CD14-positive monocyte (primary cell): ENCODE data around the gene SERPINA3. TPM values are rescaled to one million over a fixed set of nuclear protein-coding genes. Genes with fewer than 3 reads are reported as not detected.

Experiments
- DNase-seq, 3 donors: peaks; one replicate each; pipeline ENCODE4 v3.0.0-alpha.2; 2011 to 2022
- H2AFZ ChIP-seq: 2 replicates; pipeline ENCODE4 v1.6.0; 2012; ENCODE audit warnings: mild to moderate bottlenecking, low read depth, low read length, inconsistent platforms; ENCODE audit not compliant: insufficient read depth, poor library complexity, severe bottlenecking
- H3K27ac ChIP-seq, 2 donors: 1 replicate in 1 of 2; 2 replicates in 1 of 2; pipeline ENCODE4 v1.5.1; 2012 to 2013; ENCODE audit warnings: low read length in 2 of 2, control low read depth in 1 of 2, inconsistent platforms in 1 of 2, low read depth in 1 of 2, mild to moderate bottlenecking in 1 of 2
- H3K27me3 ChIP-seq, 2 donors: one replicate each; pipeline versions ENCODE4 v1.6.0 to v1.6.1; 2011 to 2013; ENCODE audit warnings: low read length in 2 of 2; ENCODE audit not compliant: control insufficient read depth in 2 of 2, insufficient read depth in 2 of 2
- H3K36me3 ChIP-seq, 2 donors: replicated peaks in 1 of 2; 1 replicate in 1 of 2; 2 replicates in 1 of 2; pipeline versions ENCODE4 v1.5.1 to v1.6.1; 2012 to 2013; ENCODE audit warnings: low read length in 2 of 2, control low read depth in 1 of 2, inconsistent platforms in 1 of 2, mild to moderate bottlenecking in 1 of 2; ENCODE audit not compliant: insufficient read depth in 2 of 2, control insufficient read depth in 1 of 2
- H3K4me1 ChIP-seq, 2 donors: 1 replicate in 1 of 2; 2 replicates in 1 of 2; pipeline versions ENCODE4 v1.5.1 to v1.6.1; 2012 to 2013; ENCODE audit warnings: low read length in 2 of 2, control low read depth in 1 of 2, inconsistent platforms in 1 of 2, mild to moderate bottlenecking in 1 of 2, moderate library complexity in 1 of 2; ENCODE audit not compliant: insufficient read depth in 2 of 2, control insufficient read depth in 1 of 2
- H3K4me2 ChIP-seq: replicated peaks from 2 replicates; pipeline ENCODE3; 2012; ENCODE audit warnings: low read length, moderate library complexity, mild to moderate bottlenecking; ENCODE audit not compliant: poor library complexity, severe bottlenecking; ENCODE audit errors: extremely low read depth
- H3K4me3 ChIP-seq, 3 experiments: fragments of 200-600 bp in 1 of 3; sonication (generic) in 1 of 3; replicated peaks in 1 of 3; 1 replicate in 2 of 3; 2 replicates in 1 of 3; pipeline ENCODE4 v1.5.1; 2011 to 2013; ENCODE audit warnings: low read length in 3 of 3, mild to moderate bottlenecking in 3 of 3, control low read depth in 2 of 3, low read depth in 2 of 3, inconsistent platforms in 1 of 3, moderate library complexity in 1 of 3
- H3K79me2 ChIP-seq: 2 replicates; pipeline ENCODE4 v1.6.0; 2012; ENCODE audit warnings: mild to moderate bottlenecking, control low read depth, inconsistent platforms, low read length, moderate library complexity; ENCODE audit not compliant: insufficient read depth
- H3K9ac ChIP-seq: 2 replicates; pipeline ENCODE4 v1.6.0; 2017; ENCODE audit warnings: low read length, mild to moderate bottlenecking; ENCODE audit not compliant: insufficient read depth, poor library complexity, severe bottlenecking
- H3K9me3 ChIP-seq, 2 donors: replicated peaks in 1 of 2; 1 replicate in 1 of 2; 2 replicates in 1 of 2; pipeline versions ENCODE4 v1.5.1 to v1.6.1; 2012 to 2013; ENCODE audit warnings: low read length in 2 of 2, control low read depth in 1 of 2; ENCODE audit not compliant: control insufficient read depth in 1 of 2, insufficient read depth in 1 of 2
- H4K20me1 ChIP-seq: 2 replicates; pipeline ENCODE4 v1.6.0; 2012; ENCODE audit warnings: mild to moderate bottlenecking, low read length, control low read depth, moderate library complexity; ENCODE audit not compliant: insufficient read depth
- H3K27ac Mint-ChIP-seq, 7 donors: one replicate each; pipeline ENCODE4 v1.8.0; 2020; ENCODE audit warnings: mild to moderate bottlenecking in 7 of 7, mixed read lengths in 7 of 7, moderate library complexity in 6 of 7, inconsistent platforms in 2 of 7
- H3K27me3 Mint-ChIP-seq, 3 donors: one replicate each; pipeline ENCODE4 v1.8.0; 2021 to 2022; ENCODE audit warnings: low read depth in 3 of 3, mild to moderate bottlenecking in 3 of 3, mixed read lengths in 3 of 3, moderate library complexity in 3 of 3, inconsistent platforms in 1 of 3
- H3K36me3 Mint-ChIP-seq, 2 donors: one replicate each; pipeline ENCODE4 v1.8.0; 2020; ENCODE audit warnings: mixed read lengths in 2 of 2, inconsistent platforms in 1 of 2, mild to moderate bottlenecking in 1 of 2
- H3K4me1 Mint-ChIP-seq: one replicate; pipeline ENCODE4 v1.8.0; 2020; ENCODE audit warnings: mild to moderate bottlenecking, mixed read lengths
- H3K4me3 Mint-ChIP-seq, 2 donors: one replicate each; pipeline ENCODE4 v1.8.0; 2020; ENCODE audit warnings: mild to moderate bottlenecking in 2 of 2, mixed read lengths in 2 of 2, moderate library complexity in 1 of 2
- H3K9me3 Mint-ChIP-seq, 7 donors: one replicate each; pipeline ENCODE4 v1.8.0; 2020 to 2022; ENCODE audit warnings: mixed read lengths in 7 of 7, mild to moderate bottlenecking in 6 of 7, moderate library complexity in 6 of 7, inconsistent platforms in 2 of 7
- WGBS: methylation state at CpG from one replicate; pipeline ENCODE4 v1.1.5; 2013; ENCODE audit warnings: missing lambda C conversion rate; ENCODE audit not compliant: insufficient coverage; 5-methylcytosine and 5-hydroxymethylcytosine counted together
- intact Hi-C, 2 donors: fragments of 100-400 bp; cut with micrococcal nuclease; formaldehyde crosslinking; loops; one replicate each; pipeline versions ENCODE4 v1.15.0 to v1.15.1; 2023
- polyA plus RNA-seq, 3 donors: library from polyadenylated mRNA; depleted of rRNA in 1 of 3; unstranded in 2 of 3; stranded (reverse) in 1 of 3; fragments of 300-500 nt in 2 of 3; fragments of >200 nt in 1 of 3; fragmentation: Illumina TruSeq in 2 of 3; gene quantifications; 1 replicate in 2 of 3; 2 replicates in 1 of 3; pipeline ENCODE4 v1.2.3, GENCODE V29; 2012 to 2021
- TF ChIP-seq, protein P1 (sequence below): fragments of 200-600 bp; IDR thresholded peaks from one replicate; pipeline ENCODE4 v1.8.0; 2022; ENCODE audit warnings: antibody characterized with exemption, mild to moderate bottlenecking

SERPINA3 gene
- polyA plus RNA-seq, 3 donors, result not detected

DNA sequence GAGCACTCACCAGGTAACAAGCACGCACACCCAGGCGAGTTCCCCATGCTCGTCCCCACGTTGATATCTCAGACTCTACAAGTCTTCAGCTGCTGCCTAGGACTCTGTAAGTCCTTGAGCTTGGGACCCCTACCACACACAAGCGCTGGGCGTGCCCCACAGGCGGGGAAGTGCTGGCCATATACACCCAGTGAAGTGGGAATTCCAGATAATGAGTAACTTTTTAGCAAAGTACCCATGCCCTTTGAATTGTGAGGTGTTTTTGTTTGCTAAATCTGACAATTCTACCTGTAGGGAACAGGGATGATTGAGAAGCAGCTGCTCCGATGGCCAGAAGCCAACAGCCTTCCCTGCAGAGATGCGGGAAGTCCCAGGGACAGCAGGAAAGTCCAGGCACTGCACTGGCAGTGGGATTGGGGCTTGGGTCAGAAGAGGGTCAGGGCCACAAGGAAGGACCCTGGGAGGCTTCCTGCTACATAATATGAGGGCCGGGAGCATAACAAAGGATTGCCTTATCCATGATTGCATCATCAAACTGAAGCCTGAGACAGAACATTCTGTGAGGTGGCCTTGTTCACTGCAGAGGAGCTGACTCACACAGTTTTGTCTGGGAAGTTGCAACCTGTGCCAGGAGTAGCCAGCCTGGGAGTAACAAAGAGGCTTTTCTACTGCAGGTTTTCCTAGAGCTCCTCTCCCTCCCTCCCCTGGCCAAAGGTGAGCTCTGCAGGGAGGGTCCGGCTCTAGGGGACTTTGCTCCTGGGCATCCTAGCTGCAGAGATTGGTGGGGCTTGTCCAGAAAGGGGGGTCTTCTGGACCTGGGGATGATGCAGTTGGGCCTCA is 13.2 kb upstream of the SERPINA3 start:
- Histone ChIP-seq H2AFZ (no peak overlapping the region), H3K4me1 (no peaks in the 10 kb centered on the region), H3K4me2 (no peak overlapping the region), H3K36me3 (no peaks in the 10 kb centered on the region), H3K27ac (no peak overlapping the region), H3K27me3 (no peaks in the 10 kb centered on the region), H4K20me1 (no peaks in the 10 kb centered on the region), H3K9me3 (no peaks in the 10 kb centered on the region), H3K79me2 (no peaks in the 10 kb centered on the region), H3K4me3 (no peak overlapping the region), H3K9ac (no peak overlapping the region)
- H3K36me3 Mint-ChIP-seq, result no peaks in the 10 kb centered on the region
- intact Hi-C loops, result no loop called here
- TF ChIP-seq, protein P1, sequence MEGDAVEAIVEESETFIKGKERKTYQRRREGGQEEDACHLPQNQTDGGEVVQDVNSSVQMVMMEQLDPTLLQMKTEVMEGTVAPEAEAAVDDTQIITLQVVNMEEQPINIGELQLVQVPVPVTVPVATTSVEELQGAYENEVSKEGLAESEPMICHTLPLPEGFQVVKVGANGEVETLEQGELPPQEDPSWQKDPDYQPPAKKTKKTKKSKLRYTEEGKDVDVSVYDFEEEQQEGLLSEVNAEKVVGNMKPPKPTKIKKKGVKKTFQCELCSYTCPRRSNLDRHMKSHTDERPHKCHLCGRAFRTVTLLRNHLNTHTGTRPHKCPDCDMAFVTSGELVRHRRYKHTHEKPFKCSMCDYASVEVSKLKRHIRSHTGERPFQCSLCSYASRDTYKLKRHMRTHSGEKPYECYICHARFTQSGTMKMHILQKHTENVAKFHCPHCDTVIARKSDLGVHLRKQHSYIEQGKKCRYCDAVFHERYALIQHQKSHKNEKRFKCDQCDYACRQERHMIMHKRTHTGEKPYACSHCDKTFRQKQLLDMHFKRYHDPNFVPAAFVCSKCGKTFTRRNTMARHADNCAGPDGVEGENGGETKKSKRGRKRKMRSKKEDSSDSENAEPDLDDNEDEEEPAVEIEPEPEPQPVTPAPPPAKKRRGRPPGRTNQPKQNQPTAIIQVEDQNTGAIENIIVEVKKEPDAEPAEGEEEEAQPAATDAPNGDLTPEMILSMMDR, result no peak
- no peak overlapping the region for H3K27ac Mint-ChIP-seq
- DNase-seq, result no peak
- WGBS, result 73% methylated on average over 7 of the region's 11 CpGs
- H3K27me3 Mint-ChIP-seq, result peaks cover 5 to 7% (median 7%) of the 10 kb centered on the region in 3 donors
- peaks cover 2% of the 10 kb centered on the region for H3K4me1 Mint-ChIP-seq
- H3K9me3 Mint-ChIP-seq, result peaks cover 0 to 2% (median 0%) of the 10 kb centered on the region in 7 donors
- H3K4me3 Mint-ChIP-seq, result no peak overlapping the region

DNA sequence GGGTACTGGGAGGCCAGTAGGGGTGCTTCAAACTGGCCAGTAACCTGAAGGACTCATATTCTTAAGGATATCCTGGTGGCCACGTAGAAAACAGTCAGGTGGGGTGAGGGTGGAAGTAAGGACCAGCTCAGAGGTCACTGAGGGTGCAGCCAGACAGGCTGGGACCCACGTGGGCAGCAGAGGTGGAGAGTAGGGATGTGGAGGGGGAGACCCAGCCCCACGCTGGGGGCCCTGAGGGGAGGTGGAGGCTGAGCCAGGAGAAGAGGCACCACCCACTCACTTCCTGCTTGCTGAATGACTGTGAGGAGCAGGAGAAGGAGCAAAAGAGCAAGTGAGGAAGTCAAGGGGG is 12.6 kb upstream of the SERPINA3 start:
- H3K36me3 Mint-ChIP-seq, result no peaks in the 10 kb centered on the region
- no peak for DNase-seq
- no peak overlapping the region for H2AFZ ChIP-seq
- no peak overlapping the region for H3K9ac ChIP-seq
- H3K9me3 Mint-ChIP-seq, result peaks cover 0 to 2% (median 0%) of the 10 kb centered on the region in 7 donors
- no peak overlapping the region for H3K4me3 ChIP-seq
- peaks cover 5 to 7% (median 5%) of the 10 kb centered on the region in 3 donors for H3K27me3 Mint-ChIP-seq
- H3K27me3 ChIP-seq, result no peaks in the 10 kb centered on the region
- TF ChIP-seq, protein P1, result no peak
- peaks cover 2% of the 10 kb centered on the region for H3K4me1 Mint-ChIP-seq
- no peak overlapping the region for H3K27ac ChIP-seq
- intact Hi-C loops, result no loop called here
- no peaks in the 10 kb centered on the region for H3K79me2 ChIP-seq
- no peaks in the 10 kb centered on the region for H3K4me1 ChIP-seq
- peak overlapping the region in 1 of 7 donors; percentile 43 for H3K27ac Mint-ChIP-seq
- H3K4me2 ChIP-seq, result no peak overlapping the region
- 32% methylated on average over 3 of the region's 3 CpGs for WGBS
- H3K9me3 ChIP-seq, result no peaks in the 10 kb centered on the region
- H3K36me3 ChIP-seq, result no peaks in the 10 kb centered on the region
- no peak overlapping the region for H3K4me3 Mint-ChIP-seq
- no peaks in the 10 kb centered on the region for H4K20me1 ChIP-seq
